ENCODE data around the gene PKNOX2.

GRCh38 chr11:125346179-125346530 lies 181.6 kb downstream of the PKNOX2 start:
- TF ChIP-seq POLR2AphosphoS5 (IDR thresholded peaks at IDR 0.05; ENCODE audit: low read depth, low read length) (no peak), POLR2A (IDR thresholded peaks at IDR 0.05; ENCODE audit: low read depth, low read length) (no peak), TAF1 (IDR thresholded peaks at IDR 0.05; ENCODE audit: borderline replicate concordance, low read depth, low read length) (no peak)

Measured in GM12892 (cell line).